GM12878 (cell line): ENCODE data around the gene DNTT. TPM values are rescaled to one million over a fixed set of nuclear protein-coding genes. Genes with fewer than 3 reads are reported as not detected.
A peak's percentile ranks its signal among the peaks of the same experiment; 100 is the strongest.

ENCODE experiments used
- CBX3 ChIP-seq: fragments of 200-600 bp; sonication (generic); IDR thresholded peaks from 2 replicates; pipeline ENCODE4 v1.6.1; 2016; ENCODE audit warnings: low read depth, borderline replicate concordance
- CHD1 ChIP-seq: IDR thresholded peaks from 2 replicates; pipeline ENCODE4 v1.6.1; 2012; ENCODE audit warnings: low read depth, low read length, improper control_type of control experiment
- HDAC6 ChIP-seq: fragments of 200-600 bp; sonication (generic); IDR thresholded peaks from one replicate; pipeline ENCODE4 v1.8.0; 2017; ENCODE audit warnings: antibody characterized with exemption; ENCODE audit not compliant: unreplicated experiment
- LARP7 ChIP-seq: fragments of 450-650 bp; IDR thresholded peaks from 2 replicates; pipeline ENCODE4 v1.6.1; 2017; ENCODE audit warnings: mild to moderate bottlenecking
- MEF2B ChIP-seq: fragments of 450-650 bp; IDR thresholded peaks from 2 replicates; pipeline ENCODE4 v1.6.1; 2018; ENCODE audit warnings: mild to moderate bottlenecking, moderate library complexity; ENCODE audit not compliant: partially characterized antibody, poor library complexity, severe bottlenecking
- NBN ChIP-seq: fragments of 450-650 bp; IDR thresholded peaks from 2 replicates; pipeline ENCODE4 v1.6.1; 2016
- NR2F1 ChIP-seq: fragments of 450-650 bp; conservative IDR thresholded peaks from 2 replicates; pipeline ENCODE4 v1.6.1; 2017; ENCODE audit warnings: mild to moderate bottlenecking
- RAD51 ChIP-seq: fragments of 450-650 bp; IDR thresholded peaks from 2 replicates; pipeline ENCODE4 v1.6.1; 2016; ENCODE audit warnings: moderate library complexity, mild to moderate bottlenecking, inconsistent platforms
- polyA plus RNA-seq, 11 experiments: library from polyadenylated mRNA; depleted of rRNA in 4 of 11; unstranded in 6 of 11; stranded (reverse) in 5 of 11; fragments of >200 nt; fragmentation: Nextera tagmentation in 4 of 11; fragmentation: Illumina TruSeq in 1 of 11; extraction: Ambion mirVana in 4 of 11; extraction: Trizol in 1 of 11; gene quantifications; 1 replicate in 1 of 11; 2 replicates in 10 of 11; pipeline versions ENCODE4 v1.2.1 to v1.2.3, GENCODE V29; 2011 to 2016; ENCODE audit warnings: inconsistent platforms in 2 of 11, missing spikeins in 2 of 11, low read depth in 1 of 11
- total RNA-seq, 4 experiments: library from RNA; depleted of rRNA in 3 of 4; stranded (reverse); fragments of >200 nt in 3 of 4; fragmentation: Illumina TruSeq in 1 of 4; extraction: Trizol in 1 of 4; gene quantifications; 2 replicates each; pipeline versions ENCODE4 v1.2.1 to v1.2.3, GENCODE V29; 2013 to 2021
- TF ChIP-seq, protein P1 (sequence below): IDR thresholded peaks from 2 replicates; pipeline ENCODE4 v1.6.1; 2012; ENCODE audit warnings: improper control_type of control experiment, low read depth, low read length; ENCODE audit not compliant: insufficient replicate concordance

The DNTT gene
- total and polyA plus RNA-seq, 10 of the 15 experiments (the other 5 are each of a cell fraction or from before 2014, with no cell fraction given), result 0.06 to 0.13 (median 0.09) TPM; not detected in 5

DNA sequence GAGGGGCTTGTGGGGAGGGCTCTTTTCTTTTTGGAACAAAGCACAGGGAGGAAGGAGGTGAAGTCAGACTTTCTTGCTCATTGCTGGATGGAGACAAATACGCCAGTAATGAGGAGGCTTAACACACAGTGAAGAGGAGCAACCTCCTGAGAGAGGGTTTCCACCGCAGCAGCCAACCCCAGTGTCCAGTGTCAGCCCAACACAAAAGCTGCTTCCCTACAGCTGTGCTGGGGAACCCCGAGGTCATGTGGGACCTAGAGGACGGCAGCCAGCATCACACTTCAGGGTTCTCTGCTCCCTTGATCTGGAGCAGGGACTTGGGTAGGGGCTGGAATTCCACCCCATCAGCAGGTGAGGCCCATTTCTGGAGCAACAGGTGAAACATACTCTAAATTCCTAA lies 40.6 kb upstream of the DNTT start (continued):
- TF ChIP-seq, protein P1, sequence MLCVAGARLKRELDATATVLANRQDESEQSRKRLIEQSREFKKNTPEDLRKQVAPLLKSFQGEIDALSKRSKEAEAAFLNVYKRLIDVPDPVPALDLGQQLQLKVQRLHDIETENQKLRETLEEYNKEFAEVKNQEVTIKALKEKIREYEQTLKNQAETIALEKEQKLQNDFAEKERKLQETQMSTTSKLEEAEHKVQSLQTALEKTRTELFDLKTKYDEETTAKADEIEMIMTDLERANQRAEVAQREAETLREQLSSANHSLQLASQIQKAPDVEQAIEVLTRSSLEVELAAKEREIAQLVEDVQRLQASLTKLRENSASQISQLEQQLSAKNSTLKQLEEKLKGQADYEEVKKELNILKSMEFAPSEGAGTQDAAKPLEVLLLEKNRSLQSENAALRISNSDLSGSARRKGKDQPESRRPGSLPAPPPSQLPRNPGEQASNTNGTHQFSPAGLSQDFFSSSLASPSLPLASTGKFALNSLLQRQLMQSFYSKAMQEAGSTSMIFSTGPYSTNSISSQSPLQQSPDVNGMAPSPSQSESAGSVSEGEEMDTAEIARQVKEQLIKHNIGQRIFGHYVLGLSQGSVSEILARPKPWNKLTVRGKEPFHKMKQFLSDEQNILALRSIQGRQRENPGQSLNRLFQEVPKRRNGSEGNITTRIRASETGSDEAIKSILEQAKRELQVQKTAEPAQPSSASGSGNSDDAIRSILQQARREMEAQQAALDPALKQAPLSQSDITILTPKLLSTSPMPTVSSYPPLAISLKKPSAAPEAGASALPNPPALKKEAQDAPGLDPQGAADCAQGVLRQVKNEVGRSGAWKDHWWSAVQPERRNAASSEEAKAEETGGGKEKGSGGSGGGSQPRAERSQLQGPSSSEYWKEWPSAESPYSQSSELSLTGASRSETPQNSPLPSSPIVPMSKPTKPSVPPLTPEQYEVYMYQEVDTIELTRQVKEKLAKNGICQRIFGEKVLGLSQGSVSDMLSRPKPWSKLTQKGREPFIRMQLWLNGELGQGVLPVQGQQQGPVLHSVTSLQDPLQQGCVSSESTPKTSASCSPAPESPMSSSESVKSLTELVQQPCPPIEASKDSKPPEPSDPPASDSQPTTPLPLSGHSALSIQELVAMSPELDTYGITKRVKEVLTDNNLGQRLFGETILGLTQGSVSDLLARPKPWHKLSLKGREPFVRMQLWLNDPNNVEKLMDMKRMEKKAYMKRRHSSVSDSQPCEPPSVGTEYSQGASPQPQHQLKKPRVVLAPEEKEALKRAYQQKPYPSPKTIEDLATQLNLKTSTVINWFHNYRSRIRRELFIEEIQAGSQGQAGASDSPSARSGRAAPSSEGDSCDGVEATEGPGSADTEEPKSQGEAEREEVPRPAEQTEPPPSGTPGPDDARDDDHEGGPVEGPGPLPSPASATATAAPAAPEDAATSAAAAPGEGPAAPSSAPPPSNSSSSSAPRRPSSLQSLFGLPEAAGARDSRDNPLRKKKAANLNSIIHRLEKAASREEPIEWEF, result peak; percentile 25
- TF ChIP-seq RAD51 (peak; percentile 52), CHD1 (no peak), NBN (peak; percentile 25; the same call in 1 of the 2 replicates), NR2F1 (0 out of 2 replicates have a peak, but pooled peaks have one; percentile 32), CBX3 (no peak), MEF2B (no peak), HDAC6 (no peak), LARP7 (0 out of 2 replicates have a peak, but pooled peaks have one; percentile 29)
